ENCODE data around the gene CCDC88C.
A peak's percentile ranks its signal among the peaks of the same experiment; 100 is the strongest.
"Not testable (repeated sequence)": the region's sequence is repeated elsewhere in the genome, so short reads cannot be mapped to it uniquely, and the experiment has no call there.

Gene CCDC88C

GRCh38 chr14:91417120-91417982 lies at the start of gene CCDC88C:
CCDC88C (minus strand) TSS chr14:91417820; CDS start chr14:91417690, 130 bp downstream.
- DNase-seq (ENCODE audit: low read depth in 2 of 2), result no peak

- no peak for DNase-seq (ENCODE audit: low read depth in 2 of 2)
Measured at GRCh38 chr14:91466192-91466591, 48.6 kb upstream of the CCDC88C start.

- no peak for DNase-seq (ENCODE audit: low read depth in 2 of 2)
Measured at GRCh38 chr14:91464615-91465205, 47.1 kb upstream of the CCDC88C start.

- DNase-seq (ENCODE audit: low read depth in 2 of 2), result no peak
Measured at GRCh38 chr14:91458612-91459011, 41.0 kb upstream of the CCDC88C start.

GRCh38 chr14:91456283-91456682 lies 38.7 kb upstream of the CCDC88C start:
- no peak for DNase-seq (ENCODE audit: low read depth in 2 of 2)

GRCh38 chr14:91454580-91454979 lies 37.0 kb upstream of the CCDC88C start:
- no peak for DNase-seq (ENCODE audit: low read depth in 2 of 2)

DNA sequence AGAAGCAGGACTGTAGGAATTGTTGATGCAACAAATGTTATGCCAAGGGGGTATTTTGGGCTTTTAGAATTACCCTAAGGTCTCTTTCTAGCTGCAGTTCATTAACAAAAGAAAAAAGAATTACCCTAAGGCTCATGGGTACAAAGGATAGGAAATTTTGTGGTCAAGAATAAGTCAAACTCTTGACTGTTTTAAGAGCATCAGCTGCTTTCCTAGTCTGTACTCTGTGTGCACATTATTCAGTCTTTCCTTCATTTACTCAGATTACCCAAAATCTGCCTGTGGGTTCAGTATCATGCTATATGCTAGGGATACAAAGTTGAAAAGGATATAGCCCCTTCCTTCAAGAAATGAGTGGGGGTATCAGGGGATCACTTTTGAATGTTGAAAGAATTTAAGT lies 36.5 kb upstream of the CCDC88C start:
- DNase-seq (ENCODE audit: low read depth in 2 of 2), result no peak

DNA sequence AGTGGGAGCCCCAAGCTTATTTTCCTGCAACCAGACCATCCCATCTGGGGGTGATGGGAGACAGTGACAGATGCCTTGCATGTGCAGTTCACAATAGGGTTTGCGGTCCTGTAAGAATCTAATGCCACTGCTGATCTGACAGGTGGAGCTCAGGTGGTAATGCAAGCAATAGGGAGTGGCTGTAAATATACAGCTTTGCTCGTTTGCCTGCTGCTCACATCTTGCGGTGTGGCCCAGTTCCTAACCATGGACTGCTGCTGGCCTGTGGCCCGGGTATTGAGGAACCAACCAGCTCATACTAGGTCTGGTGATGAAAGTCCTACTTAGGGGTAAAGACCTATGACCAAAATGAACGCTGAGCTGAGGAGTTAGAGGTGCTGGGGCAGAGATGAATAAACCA lies 36.1 kb upstream of the CCDC88C start:
- DNase-seq (ENCODE audit: low read depth in 2 of 2), result no peak

DNA sequence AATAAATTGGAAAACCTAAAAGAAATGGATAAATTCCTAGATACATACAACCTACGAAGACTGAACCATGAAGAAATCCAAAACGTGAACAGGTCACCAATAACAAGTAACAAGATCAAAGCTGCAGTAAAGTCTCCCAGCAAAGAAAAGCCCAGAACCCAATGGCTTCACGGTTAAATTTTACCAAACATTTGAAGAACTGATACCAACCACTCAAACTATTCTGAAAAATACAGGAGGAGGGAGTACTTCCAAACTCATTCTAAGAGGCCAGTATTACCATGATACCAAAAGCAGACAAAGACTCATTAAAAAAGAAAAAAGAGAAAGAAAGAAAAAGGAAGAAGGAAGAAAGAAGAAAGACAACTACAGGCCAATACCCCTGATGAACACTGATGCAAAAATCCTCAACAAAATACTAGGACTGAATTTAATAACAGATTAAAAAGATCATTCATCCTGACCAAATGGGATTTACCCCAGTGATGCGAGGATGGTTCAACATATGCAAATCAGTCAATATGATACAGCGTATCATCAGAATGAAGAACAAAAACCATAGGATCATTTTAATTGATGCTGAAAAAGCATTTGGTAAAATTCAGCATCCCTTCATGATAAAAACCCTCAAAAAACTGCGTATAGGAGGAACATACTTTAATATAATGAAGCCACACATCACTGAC lies 26.9 kb upstream of the CCDC88C start:
- DNase-seq (ENCODE audit: low read depth in 2 of 2), result no peak

GRCh38 chr14:91439345-91439744 lies 21.7 kb upstream of the CCDC88C start:
- DNase-seq (ENCODE audit: low read depth in 2 of 2), result no peak

- DNase-seq (ENCODE audit: low read depth in 2 of 2), result no peak
Measured at GRCh38 chr14:91438845-91439244, 21.2 kb upstream of the CCDC88C start.

DNA sequence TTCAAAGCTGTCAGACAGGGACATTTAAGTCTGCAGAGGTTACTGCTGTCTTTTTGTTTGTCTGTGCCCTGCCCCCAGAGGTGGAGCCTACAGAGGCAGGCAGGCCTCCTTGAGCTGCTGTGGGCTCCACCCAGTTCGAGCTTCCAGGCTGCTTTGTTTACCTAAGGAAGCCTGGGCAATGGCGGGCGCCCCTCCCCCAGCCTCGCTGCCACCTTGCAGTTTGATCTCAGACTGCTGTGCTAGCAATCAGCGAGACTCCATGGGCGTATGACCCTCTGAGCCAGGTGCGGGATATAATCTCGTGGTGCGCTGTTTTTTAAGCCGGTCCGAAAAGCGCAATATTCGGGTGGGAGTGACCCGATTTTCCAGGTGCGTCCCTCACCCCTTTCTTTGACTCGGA lies 18.6 kb upstream of the CCDC88C start:
- not testable (repeated sequence) for DNase-seq (ENCODE audit: low read depth in 2 of 2)

DNA sequence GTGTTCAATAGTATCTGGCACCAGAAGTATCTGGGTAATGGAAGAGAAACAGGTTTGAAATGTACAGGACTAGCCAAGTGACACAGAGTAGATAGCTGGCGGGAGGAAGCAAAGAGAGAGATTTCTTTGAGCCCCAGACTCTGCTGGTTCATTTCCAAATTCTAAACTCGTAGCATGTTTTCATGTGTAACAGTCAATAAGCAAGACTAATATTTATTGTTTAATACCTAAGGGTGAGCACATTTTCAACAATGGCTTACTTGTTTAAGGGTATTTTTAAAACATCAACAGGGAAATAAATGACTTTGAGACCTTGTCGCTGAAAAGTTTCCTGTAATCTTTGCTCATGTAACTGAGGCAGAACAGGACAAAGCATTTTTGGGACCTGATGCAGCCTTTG lies 11.8 kb upstream of the CCDC88C start:
- DNase-seq (ENCODE audit: low read depth in 2 of 2), result no peak

- not testable (repeated sequence) for DNase-seq (ENCODE audit: low read depth in 2 of 2)
Measured at GRCh38 chr14:91428931-91429330, 11.3 kb upstream of the CCDC88C start.

- DNase-seq (ENCODE audit: low read depth in 2 of 2), result not testable (repeated sequence)
Measured at GRCh38 chr14:91425531-91425944, 7.9 kb upstream of the CCDC88C start.

- DNase-seq (ENCODE audit: low read depth in 2 of 2), result no peak
Measured at GRCh38 chr14:91424813-91425530, 7.4 kb upstream of the CCDC88C start.

DNA sequence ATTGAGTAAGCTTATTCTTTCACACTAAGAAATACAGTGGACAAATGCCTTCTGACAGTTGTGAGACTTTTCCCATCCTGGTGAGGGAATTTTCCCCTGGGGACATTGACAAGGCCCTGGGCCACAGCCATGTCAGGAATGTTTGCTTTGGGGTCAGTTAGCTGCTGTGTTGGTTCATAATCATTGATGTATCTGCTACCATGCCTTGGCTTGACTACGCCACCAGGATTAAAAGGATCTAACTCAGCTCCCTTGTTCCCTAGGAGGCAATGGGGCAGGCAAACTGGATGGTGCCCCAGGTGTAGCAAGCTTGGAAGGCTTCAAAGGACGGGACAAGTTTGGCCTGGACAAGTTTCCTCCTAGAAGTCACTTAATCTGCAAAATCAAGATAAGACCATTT lies 3.1 kb upstream of the CCDC88C start:
- DNase-seq (ENCODE audit: low read depth in 2 of 2), result no peak

GRCh38 chr14:91419451-91419850 lies 1.8 kb upstream of the CCDC88C start:
- no peak for DNase-seq (ENCODE audit: low read depth in 2 of 2)

DNA sequence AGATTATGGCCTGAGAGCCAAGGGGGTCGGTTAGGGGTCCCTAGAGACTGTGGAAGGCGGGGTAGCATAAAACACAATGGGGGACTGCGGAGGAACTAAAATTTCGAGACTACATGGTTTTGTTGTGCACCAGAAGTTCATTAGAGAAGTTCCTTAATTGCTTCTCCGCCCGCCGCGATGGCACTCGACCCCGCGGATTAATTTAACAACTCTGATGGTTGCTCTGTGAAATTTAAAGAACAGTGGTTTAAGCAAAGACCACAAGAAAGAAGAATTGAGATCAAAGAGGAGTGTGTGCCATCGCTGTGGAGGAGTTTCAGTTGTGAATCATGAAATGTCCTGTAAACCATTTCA lies 1.4 kb upstream of the CCDC88C start:
- DNase-seq (ENCODE audit: low read depth in 2 of 2), result no peak

DNA sequence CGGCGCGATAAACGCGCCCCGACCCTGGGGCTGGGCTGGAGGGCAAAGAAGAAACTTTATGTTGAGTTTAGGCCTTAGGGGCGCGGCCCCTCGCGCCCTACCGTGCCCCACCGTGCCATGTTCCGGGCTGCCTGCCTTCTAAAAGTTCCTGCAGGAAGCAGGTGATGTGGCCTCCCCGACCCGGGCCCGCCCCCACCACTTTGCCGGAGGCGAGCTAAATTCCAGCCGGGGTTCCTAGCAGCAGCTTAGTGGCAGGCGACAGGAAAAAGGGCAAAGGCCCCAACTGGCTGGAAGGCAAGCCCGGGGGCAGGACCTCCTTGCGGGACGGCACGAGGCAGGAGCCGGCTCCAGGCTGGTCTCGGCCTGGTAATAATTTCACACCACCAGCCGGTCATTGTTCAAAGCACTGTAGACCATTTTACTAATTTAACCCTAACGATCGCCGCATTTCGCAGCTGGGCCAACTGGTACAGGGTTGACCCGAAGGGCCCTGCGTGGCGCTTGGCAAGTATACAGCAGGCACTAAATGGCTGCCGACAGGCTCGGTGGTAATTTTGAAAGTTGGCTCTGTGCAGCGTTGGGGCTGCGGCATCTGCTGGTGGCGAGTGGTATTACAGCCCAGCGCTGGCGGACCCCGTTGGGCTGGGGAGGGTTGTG lies 895 bp upstream of the CCDC88C start:
- DNase-seq (ENCODE audit: low read depth in 2 of 2), result peak; percentile 4 to 15

GRCh38 chr14:91417983-91418386 lies 365 bp upstream of the CCDC88C start:
- DNase-seq (ENCODE audit: low read depth in 2 of 2), result no peak

DNA sequence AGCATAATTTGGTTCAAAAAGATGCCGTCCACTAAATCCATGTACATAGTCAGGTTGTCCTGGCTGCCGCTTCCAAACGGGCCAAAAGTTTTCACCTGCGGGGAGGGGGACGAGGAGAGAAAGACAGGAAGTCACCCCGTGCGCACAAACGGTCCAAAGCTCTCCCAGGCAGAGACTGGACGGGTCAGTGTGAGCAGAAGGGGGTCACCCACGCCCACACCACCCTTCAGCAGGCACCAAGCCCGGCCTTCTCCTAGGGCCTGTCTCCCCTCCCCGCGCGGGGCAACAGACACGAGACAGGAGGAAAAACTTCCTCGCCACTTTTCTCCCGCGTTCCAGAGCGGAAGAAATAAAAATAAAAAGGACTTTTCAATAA lies 888 bp downstream of the CCDC88C start:
- no peak for DNase-seq (ENCODE audit: low read depth in 2 of 2)

Data from fibroblast of skin of left quadriceps (primary cell).